Naive thymus-derived CD4-positive, alpha-beta T cell (primary cell): ENCODE results near the gene SH2D5. TPM values are rescaled to one million over a fixed set of nuclear protein-coding genes. Genes with fewer than 3 reads are reported as not detected.

Source experiments
- ATAC-seq: fragments of 150-1000 bp; cut with Tn5 transposase; 2 replicates; pipeline ENCODE4 v1.10.0; 2021; ENCODE audit warnings: mild to moderate bottlenecking, moderate library complexity
- CTCF ChIA-PET: fragments of 350-600 bp; sonication (Branson Sonifier 250); formaldehyde crosslinking; loops from one replicate; lab custom pipeline; 2021; ENCODE audit warnings: antibody characterized with exemption; lab: Charles Lee
- POLR2A ChIA-PET: fragments of 350-600 bp; sonication (Branson Sonifier 250); formaldehyde crosslinking; loops from one replicate; lab custom pipeline; 2021; ENCODE audit warnings: antibody characterized with exemption, inconsistent platforms; lab: Charles Lee
- DNase-seq, 9 donors: peaks; one replicate each; pipeline versions ENCODE4 v3.0.0 to v3.0.0-alpha.2; 2020 to 2022; ENCODE audit warnings: mixed read lengths in 1 of 9
- H3K27ac ChIP-seq: one replicate; pipeline ENCODE4 v1.7.0; 2013; ENCODE audit warnings: mild to moderate bottlenecking, low read depth, low read length, moderate library complexity
- H3K27me3 ChIP-seq, 2 donors: one replicate each; pipeline ENCODE4 v1.7.0; 2013; ENCODE audit warnings: low read length in 2 of 2, mild to moderate bottlenecking in 2 of 2, moderate library complexity in 2 of 2; ENCODE audit not compliant: control insufficient read depth in 2 of 2, insufficient read depth in 2 of 2
- H3K36me3 ChIP-seq, 3 experiments: 1 replicate in 2 of 3; 2 replicates in 1 of 3; pipeline ENCODE4 v1.7.0; 2013; ENCODE audit warnings: low read length in 3 of 3, mild to moderate bottlenecking in 3 of 3, moderate library complexity in 1 of 3; ENCODE audit not compliant: insufficient read depth in 3 of 3, control insufficient read depth in 2 of 3
- H3K4me1 ChIP-seq, 2 donors: one replicate each; pipeline ENCODE4 v1.7.0; 2013; ENCODE audit warnings: low read length in 2 of 2, mild to moderate bottlenecking in 2 of 2, moderate library complexity in 1 of 2; ENCODE audit not compliant: control insufficient read depth in 2 of 2, insufficient read depth in 2 of 2
- H3K4me3 ChIP-seq: 2 replicates; pipeline ENCODE4 v1.7.0; 2013; ENCODE audit warnings: mild to moderate bottlenecking, low read length
- H3K9me3 ChIP-seq, 3 experiments: 1 replicate in 2 of 3; 2 replicates in 1 of 3; pipeline ENCODE4 v1.7.0; 2013; ENCODE audit warnings: low read length in 3 of 3; ENCODE audit not compliant: control insufficient read depth in 2 of 3
- H3K27ac Mint-ChIP-seq, 9 donors: one replicate each; pipeline ENCODE4 v1.8.0; 2020 to 2022; ENCODE audit warnings: mixed read lengths in 9 of 9, mild to moderate bottlenecking in 8 of 9, moderate library complexity in 5 of 9, inconsistent platforms in 2 of 9
- H3K27me3 Mint-ChIP-seq, 5 donors: one replicate each; pipeline ENCODE4 v1.8.0; 2021 to 2022; ENCODE audit warnings: mixed read lengths in 5 of 5, mild to moderate bottlenecking in 1 of 5
- H3K36me3 Mint-ChIP-seq, 5 donors: one replicate each; pipeline ENCODE4 v1.8.0; 2020 to 2022; ENCODE audit warnings: mixed read lengths in 5 of 5, mild to moderate bottlenecking in 3 of 5, inconsistent platforms in 1 of 5
- H3K4me1 Mint-ChIP-seq, 7 donors: one replicate each; pipeline ENCODE4 v1.8.0; 2020 to 2022; ENCODE audit warnings: mixed read lengths in 7 of 7, mild to moderate bottlenecking in 3 of 7, inconsistent platforms in 1 of 7
- H3K4me3 Mint-ChIP-seq, 10 donors: one replicate each; pipeline ENCODE4 v1.8.0; 2020 to 2022; ENCODE audit warnings: mild to moderate bottlenecking in 10 of 10, mixed read lengths in 10 of 10, moderate library complexity in 6 of 10, inconsistent platforms in 2 of 10
- H3K9me3 Mint-ChIP-seq, 11 donors: one replicate each; pipeline ENCODE4 v1.8.0; 2020 to 2022; ENCODE audit warnings: mixed read lengths in 11 of 11, mild to moderate bottlenecking in 4 of 11, inconsistent platforms in 1 of 11, moderate library complexity in 1 of 11
- intact Hi-C, 2 donors: fragments of 100-400 bp; cut with micrococcal nuclease; formaldehyde crosslinking; loops; one replicate each; pipeline ENCODE4 v1.15.1; 2023
- polyA plus RNA-seq, 2 donors: library from polyadenylated mRNA; unstranded; fragments of 300-500 nt; fragmentation: Illumina TruSeq; gene quantifications; one replicate each; pipeline ENCODE4 v1.2.3, GENCODE V29; 2021
- total RNA-seq, 6 experiments: library from RNA in 5 of 6; stranded (reverse) in 5 of 6; gene quantifications; 1 replicate in 5 of 6; 2 replicates in 1 of 6; pipeline ENCODE4 v1.2.3 and lab custom pipeline; 2021 to 2026

The SH2D5 gene
- total and polyA plus RNA-seq, 7 experiments from 2014 or later, result 0.35 TPM; not detected in 5

DNA sequence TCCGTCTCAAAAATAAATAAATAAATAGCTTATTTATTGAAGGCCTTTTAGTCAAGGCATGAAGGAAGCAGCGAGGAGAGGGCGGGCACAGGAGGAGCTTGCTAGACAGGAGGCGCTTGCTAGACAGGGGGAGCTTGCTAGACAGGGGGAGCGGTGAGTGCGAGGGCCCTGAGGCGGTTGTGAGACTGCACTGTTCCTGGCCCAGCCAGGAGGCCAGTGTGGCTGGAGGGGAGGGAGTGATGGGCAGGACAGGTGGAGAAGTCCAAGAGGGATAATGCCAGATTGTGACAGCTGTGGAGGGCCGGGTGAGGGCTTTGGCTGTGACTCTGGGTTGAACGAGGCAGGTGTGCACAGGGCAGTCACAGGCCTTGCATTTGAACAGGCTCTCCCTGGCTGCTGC is 32.9 kb downstream of the SH2D5 start:
- Mint-ChIP-seq H3K27me3 (peaks cover 0 to 5% (median 0%) of the 10 kb centered on the region in 5 donors), H3K4me3 (peak overlapping the region in 1 of 10 donors; percentile 37), H3K4me1 (peaks cover 3 to 8% (median 4%) of the 10 kb centered on the region in 7 donors), H3K9me3 (no peaks in the 10 kb centered on the region), H3K27ac (no peak overlapping the region), H3K36me3 (no peaks in the 10 kb centered on the region)
- POLR2A ChIA-PET, result no interaction called here
- H3K9me3 ChIP-seq, result no peaks in the 10 kb centered on the region
- no peak overlapping the region for H3K27ac ChIP-seq
- H3K4me3 ChIP-seq, result no peak overlapping the region
- H3K36me3 ChIP-seq, result no peaks in the 10 kb centered on the region
- H3K27me3 ChIP-seq, result no peaks in the 10 kb centered on the region
- peaks cover 0 to 5% of the 10 kb centered on the region in 2 donors for H3K4me1 ChIP-seq
- no peak for ATAC-seq
- DNase-seq, result no peak
- intact Hi-C loops, result no loop called here
- CTCF ChIA-PET, result interaction anchor here (0.5 to 5.4 kb wide), 4 partner anchors 66 to 521 kb away, joined by 3 to 64 read pairs (median 6); no protein-coding TSS in a partner anchor

GRCh38 chr1:20698195-20698910 is 34.1 kb downstream of the SH2D5 start:
- intact Hi-C loops, result no loop called here
- H3K27ac ChIP-seq, result no peak overlapping the region
- H3K4me1 ChIP-seq, result peaks cover 0 to 5% of the 10 kb centered on the region in 2 donors
- Mint-ChIP-seq H3K4me3 (peak overlapping the region in 2 of 10 donors; percentile 48 to 58), H3K27me3 (peaks cover 0 to 5% (median 0%) of the 10 kb centered on the region in 5 donors), H3K36me3 (no peaks in the 10 kb centered on the region), H3K27ac (no peak overlapping the region), H3K9me3 (no peaks in the 10 kb centered on the region), H3K4me1 (peaks cover 3 to 8% (median 4%) of the 10 kb centered on the region in 7 donors)
- H3K4me3 ChIP-seq, result no peak overlapping the region
- no peaks in the 10 kb centered on the region for H3K9me3 ChIP-seq
- H3K27me3 ChIP-seq, result no peaks in the 10 kb centered on the region
- DNase-seq, result no peak
- ATAC-seq, result no peak
- CTCF ChIA-PET, result interaction anchor here (0.7 to 5.4 kb wide), 2 partner anchors 82 to 498 kb away, joined by 3 to 64 read pairs; no protein-coding TSS in a partner anchor
- no peaks in the 10 kb centered on the region for H3K36me3 ChIP-seq
- POLR2A ChIA-PET, result interaction anchor here (0.7 kb wide), 1 partner anchor 894 kb away, joined by 3 read pairs; no protein-coding TSS in a partner anchor

- H3K4me1 Mint-ChIP-seq, result peaks cover 3 to 8% (median 4%) of the 10 kb centered on the region in 7 donors
- H3K36me3 ChIP-seq, result no peaks in the 10 kb centered on the region
- H3K9me3 ChIP-seq, result no peaks in the 10 kb centered on the region
- H3K27me3 Mint-ChIP-seq, result peaks cover 0 to 7% (median 0%) of the 10 kb centered on the region in 5 donors
- POLR2A ChIA-PET, result interaction anchor here (1.1 kb wide), 1 partner anchor 498 kb away, joined by 3 read pairs; no protein-coding TSS in a partner anchor
- H3K27me3 ChIP-seq, result no peaks in the 10 kb centered on the region
- H3K4me3 ChIP-seq, result no peak overlapping the region
- no peak for ATAC-seq
- H3K4me3 Mint-ChIP-seq, result peak overlapping the region in 1 of 10 donors; percentile 86
- CTCF ChIA-PET, result interaction anchor here (0.7 to 5.4 kb wide), 5 partner anchors 11 to 789 kb away, joined by 3 to 64 read pairs (median 3); partner anchors contain the start of gene DDOST
- no peak overlapping the region for H3K27ac Mint-ChIP-seq
- H3K27ac ChIP-seq, result no peak overlapping the region
- DNase-seq, result no peak
- H3K36me3 Mint-ChIP-seq, result no peaks in the 10 kb centered on the region
- no peaks in the 10 kb centered on the region for H3K9me3 Mint-ChIP-seq
- intact Hi-C loops, result no loop called here
- peaks cover 0 to 5% of the 10 kb centered on the region in 2 donors for H3K4me1 ChIP-seq
Observed at GRCh38 chr1:20697563-20697962, 34.9 kb downstream of the SH2D5 start.

GRCh38 chr1:20696397-20697333 is 35.8 kb downstream of the SH2D5 start:
- ATAC-seq (peak; percentile 96), DNase-seq (peak; percentile 38 to 73 (median 65))
- H3K4me1 Mint-ChIP-seq, result peaks cover 3 to 8% (median 4%) of the 10 kb centered on the region in 7 donors
- H3K9me3 Mint-ChIP-seq, result no peaks in the 10 kb centered on the region
- CTCF ChIA-PET, result interaction anchor here (0.6 to 5.4 kb wide), 14 partner anchors 10 to 790 kb away, joined by 3 to 64 read pairs (median 4); partner anchors contain the start of gene DDOST
- peaks cover 0 to 7% (median 0%) of the 10 kb centered on the region in 5 donors for H3K27me3 Mint-ChIP-seq
- Histone ChIP-seq H3K36me3 (no peaks in the 10 kb centered on the region), H3K27me3 (no peaks in the 10 kb centered on the region), H3K4me1 (peaks cover 0 to 5% of the 10 kb centered on the region in 2 donors), H3K4me3 (peak overlapping the region; percentile 89), H3K9me3 (no peaks in the 10 kb centered on the region), H3K27ac (peak overlapping the region; percentile 40)
- POLR2A ChIA-PET, result interaction anchor here (0.6 to 1.1 kb wide), 2 partner anchors 498 to 499 kb away, joined by 3 to 5 read pairs; no protein-coding TSS in a partner anchor
- intact Hi-C loops, result loop anchor here (1.0 kb wide), 3 partner anchors 37 to 499 kb away; partner anchors contain the start of gene PINK1 (in 1 of the 2)
- H3K36me3 Mint-ChIP-seq, result no peaks in the 10 kb centered on the region
- peak overlapping the region in 4 of 9 donors; percentile 38 to 77 (median 70) for H3K27ac Mint-ChIP-seq
- H3K4me3 Mint-ChIP-seq, result peak overlapping the region; percentile 81 to 91 (median 89)

GRCh38 chr1:20695515-20695914 is 37.0 kb downstream of the SH2D5 start:
- H3K4me3 Mint-ChIP-seq, result peak overlapping the region in 7 of 10 donors; percentile 54 to 90 (median 88)
- intact Hi-C loops, result no loop called here
- Histone ChIP-seq H3K27me3 (no peaks in the 10 kb centered on the region), H3K9me3 (no peaks in the 10 kb centered on the region), H3K4me3 (no peak overlapping the region), H3K36me3 (no peaks in the 10 kb centered on the region), H3K27ac (no peak overlapping the region), H3K4me1 (peaks cover 0 to 5% of the 10 kb centered on the region in 2 donors)
- no peaks in the 10 kb centered on the region for H3K9me3 Mint-ChIP-seq
- ChIA-PET POLR2A (no interaction called here), CTCF (interaction anchor here (0.5 to 5.4 kb wide), 2 partner anchors 55 to 500 kb away, joined by 5 to 64 read pairs; no protein-coding TSS in a partner anchor)
- H3K4me1 Mint-ChIP-seq, result peaks cover 3 to 8% (median 4%) of the 10 kb centered on the region in 7 donors
- H3K27ac Mint-ChIP-seq, result no peak overlapping the region
- DNase-seq (no peak), ATAC-seq (no peak)
- peaks cover 0 to 7% (median 0%) of the 10 kb centered on the region in 5 donors for H3K27me3 Mint-ChIP-seq
- no peaks in the 10 kb centered on the region for H3K36me3 Mint-ChIP-seq

DNA sequence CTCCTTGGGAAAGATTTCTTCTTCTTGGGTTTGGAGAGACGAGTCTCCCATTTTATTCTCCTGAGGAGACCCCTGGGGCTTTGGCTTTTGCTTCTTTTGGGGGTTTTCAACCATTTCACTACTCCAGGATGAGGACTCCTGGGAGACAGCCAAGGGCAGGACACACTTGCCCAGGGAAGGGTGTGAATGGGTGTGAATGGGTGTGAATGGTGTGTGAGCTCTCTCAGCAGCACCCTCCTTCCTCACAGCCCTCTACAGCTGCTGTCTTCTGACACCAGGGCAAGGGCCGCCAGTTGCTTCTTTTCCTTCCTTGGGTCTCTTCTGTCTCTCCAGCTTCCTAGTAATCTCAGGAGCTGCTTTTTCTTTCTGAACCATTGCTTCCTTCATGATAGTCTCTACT is 38.9 kb downstream of the SH2D5 start:
- Histone ChIP-seq H3K27me3 (no peaks in the 10 kb centered on the region), H3K27ac (no peak overlapping the region), H3K4me3 (no peak overlapping the region), H3K4me1 (peaks cover 0 to 5% of the 10 kb centered on the region in 2 donors), H3K9me3 (no peaks in the 10 kb centered on the region), H3K36me3 (no peaks in the 10 kb centered on the region)
- Mint-ChIP-seq H3K27ac (no peak overlapping the region), H3K4me1 (peaks cover 3 to 8% (median 4%) of the 10 kb centered on the region in 7 donors), H3K36me3 (no peaks in the 10 kb centered on the region), H3K4me3 (no peak overlapping the region), H3K9me3 (no peaks in the 10 kb centered on the region), H3K27me3 (peaks cover 0 to 6% (median 0%) of the 10 kb centered on the region in 5 donors)
- intact Hi-C loops, result no loop called here
- no peak for DNase-seq
- CTCF ChIA-PET, result interaction anchor here (0.6 to 1.4 kb wide), 2 partner anchors 502 to 1657 kb away, joined by 3 to 10 read pairs; no protein-coding TSS in a partner anchor
- POLR2A ChIA-PET, result interaction anchor here (0.8 kb wide), 1 partner anchor 58 kb away, joined by 3 read pairs; no protein-coding TSS in a partner anchor
- ATAC-seq, result no peak
